Superior temporal gyrus (tissue), 1 donor: ENCODE data around the gene SRRM1.
A peak's percentile ranks its signal among the peaks of the same experiment; 100 is the strongest.
"Not testable (repeated sequence)": the region's sequence is repeated elsewhere in the genome, so short reads cannot be mapped to it uniquely, and the experiment has no call there.

Experiments used
- DNase-seq: peaks from one replicate; pipeline ENCODE4 v3.0.0-alpha.2; 2016; ENCODE audit errors: extremely low spot score

The SRRM1 gene

GRCh38 chr1:24717887-24718650 lies 75.0 kb downstream of the SRRM1 start:
- DNase-seq, result peak; percentile 97

- DNase-seq, result no peak
Observed at GRCh38 chr1:24720152-24720551, 77.0 kb downstream of the SRRM1 start.

GRCh38 chr1:24721533-24721932 lies 78.4 kb downstream of the SRRM1 start:
- no peak for DNase-seq

- DNase-seq, result not testable (repeated sequence)
Observed at GRCh38 chr1:24722073-24723035, 79.3 kb downstream of the SRRM1 start.
